Hepatocyte (in vitro differentiated cells): ENCODE data around the gene NUAK2. TPM values are rescaled to one million over a fixed set of nuclear protein-coding genes. Genes with fewer than 3 reads are reported as not detected.

Experiments
- DNase-seq: peaks from one replicate; pipeline ENCODE4 v3.0.0-alpha.2; 2016; ENCODE audit warnings: low spot score
- H2AFZ ChIP-seq: fragments of 200-600 bp; sonication (generic); 2 replicates; pipeline ENCODE4 v1.6.0; 2016; ENCODE audit warnings: antibody characterized with exemption, mild to moderate bottlenecking
- H3K27ac ChIP-seq: fragments of 200-600 bp; sonication (generic); 2 replicates; pipeline ENCODE4 v1.5.1; 2016; ENCODE audit warnings: mild to moderate bottlenecking
- H3K27me3 ChIP-seq: fragments of 200-600 bp; sonication (generic); 2 replicates; pipeline ENCODE4 v1.6.1; 2016
- H3K36me3 ChIP-seq: fragments of 200-600 bp; sonication (generic); replicated peaks from 2 replicates; pipeline ENCODE4 v1.5.1; 2016; ENCODE audit warnings: low read depth; ENCODE audit not compliant: insufficient read depth
- H3K4me1 ChIP-seq: fragments of 200-600 bp; sonication (generic); 2 replicates; pipeline ENCODE4 v1.5.1; 2016; ENCODE audit warnings: mild to moderate bottlenecking, moderate library complexity; ENCODE audit not compliant: insufficient read depth
- H3K4me2 ChIP-seq: fragments of 200-600 bp; sonication (generic); 2 replicates; pipeline ENCODE4 v1.6.0; 2016
- H3K4me3 ChIP-seq: fragments of 200-600 bp; sonication (generic); 2 replicates; pipeline ENCODE4 v1.5.1; 2016; ENCODE audit warnings: mild to moderate bottlenecking
- H3K79me2 ChIP-seq: fragments of 200-600 bp; sonication (generic); 2 replicates; pipeline ENCODE4 v1.6.0; 2017; ENCODE audit warnings: mild to moderate bottlenecking
- H3K9me2 ChIP-seq: fragments of 200-600 bp; sonication (generic); replicated peaks from 2 replicates; pipeline ENCODE4 v1.6.0; 2017; ENCODE audit warnings: mild to moderate bottlenecking; ENCODE audit not compliant: insufficient read depth
- H3K9me3 ChIP-seq: fragments of 200-600 bp; sonication (generic); 2 replicates; pipeline ENCODE4 v1.5.1; 2016; ENCODE audit warnings: low read depth, mild to moderate bottlenecking
- H4K20me1 ChIP-seq: fragments of 200-600 bp; sonication (generic); 2 replicates; pipeline ENCODE4 v1.6.0; 2016; ENCODE audit warnings: mild to moderate bottlenecking; ENCODE audit not compliant: insufficient read depth, poor library complexity, severe bottlenecking
- EZH2 ChIP-seq: fragments of 200-600 bp; sonication (generic); IDR thresholded peaks from 2 replicates; pipeline ENCODE4 v1.6.1; 2016; ENCODE audit warnings: antibody characterized with exemption, mild to moderate bottlenecking, borderline replicate concordance
- EZH2phosphoT487 ChIP-seq: fragments of 200-600 bp; sonication (generic); IDR thresholded peaks from one replicate; pipeline ENCODE4 v1.6.1; 2018; ENCODE audit warnings: antibody characterized with exemption, mild to moderate bottlenecking, low read depth, moderate library complexity; ENCODE audit not compliant: unreplicated experiment, severe bottlenecking
- WGBS: methylation state at CpG from one replicate; pipeline ENCODE4 v1.1.6; 2016; ENCODE audit warnings: low lambda C conversion rate; ENCODE audit errors: missing lambda C conversion rate; 5-methylcytosine and 5-hydroxymethylcytosine counted together
- polyA plus RNA-seq: library from polyadenylated mRNA; unstranded; fragments of >200 nt; fragmentation: Nextera tagmentation; extraction: Ambion mirVana; gene quantifications from 2 replicates; pipeline ENCODE4 v1.2.1, GENCODE V29; 2016
- total RNA-seq: library from RNA; depleted of rRNA; stranded (reverse); fragments of >200 nt; gene quantifications from 2 replicates; pipeline ENCODE4 v1.2.3, GENCODE V29; 2014
- TF ChIP-seq, protein P1 (sequence below): fragments of 200-600 bp; sonication (generic); IDR thresholded peaks from 2 replicates; pipeline ENCODE4 v1.5.1; 2016; ENCODE audit warnings: antibody characterized with exemption, mild to moderate bottlenecking; ENCODE audit not compliant: poor library complexity

Gene NUAK2
- total and polyA plus RNA-seq, 2 experiments from 2014 or later, result 13.4 to 20.7 TPM

DNA sequence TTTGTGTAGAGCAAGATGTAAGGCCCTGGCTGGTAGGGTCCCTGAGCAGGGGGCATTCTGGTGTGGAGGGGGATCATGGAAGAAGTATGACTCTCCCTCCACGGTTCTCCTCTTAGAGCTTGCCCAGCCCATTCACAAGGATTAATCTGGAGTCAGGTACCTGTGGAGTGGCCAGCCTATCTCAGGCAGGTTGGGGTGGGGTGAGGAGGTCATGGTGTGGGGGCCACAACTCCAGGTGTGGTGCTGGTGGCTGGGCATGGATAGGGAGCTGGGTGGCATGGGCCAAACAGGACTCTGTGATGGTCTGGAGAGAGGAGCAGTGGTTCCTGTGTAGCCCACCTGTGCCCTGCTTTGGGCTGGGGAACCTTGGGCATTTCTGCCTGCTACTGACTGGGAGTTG is 61.5 kb downstream of the NUAK2 start:
- Histone ChIP-seq H3K4me2 (no peak overlapping the region), H2AFZ (no peak overlapping the region), H4K20me1 (no peaks in the 10 kb centered on the region), H3K4me3 (no peak overlapping the region), H3K27ac (no peak overlapping the region), H3K9me2 (no peaks in the 10 kb centered on the region), H3K36me3 (no peaks in the 10 kb centered on the region), H3K79me2 (no peaks in the 10 kb centered on the region), H3K4me1 (peaks cover 10% of the 10 kb centered on the region), H3K9me3 (no peaks in the 10 kb centered on the region), H3K27me3 (no peaks in the 10 kb centered on the region)
- DNase-seq, result no peak
- TF ChIP-seq EZH2 (no peak), EZH2phosphoT487 (no peak)
- TF ChIP-seq, protein P1, sequence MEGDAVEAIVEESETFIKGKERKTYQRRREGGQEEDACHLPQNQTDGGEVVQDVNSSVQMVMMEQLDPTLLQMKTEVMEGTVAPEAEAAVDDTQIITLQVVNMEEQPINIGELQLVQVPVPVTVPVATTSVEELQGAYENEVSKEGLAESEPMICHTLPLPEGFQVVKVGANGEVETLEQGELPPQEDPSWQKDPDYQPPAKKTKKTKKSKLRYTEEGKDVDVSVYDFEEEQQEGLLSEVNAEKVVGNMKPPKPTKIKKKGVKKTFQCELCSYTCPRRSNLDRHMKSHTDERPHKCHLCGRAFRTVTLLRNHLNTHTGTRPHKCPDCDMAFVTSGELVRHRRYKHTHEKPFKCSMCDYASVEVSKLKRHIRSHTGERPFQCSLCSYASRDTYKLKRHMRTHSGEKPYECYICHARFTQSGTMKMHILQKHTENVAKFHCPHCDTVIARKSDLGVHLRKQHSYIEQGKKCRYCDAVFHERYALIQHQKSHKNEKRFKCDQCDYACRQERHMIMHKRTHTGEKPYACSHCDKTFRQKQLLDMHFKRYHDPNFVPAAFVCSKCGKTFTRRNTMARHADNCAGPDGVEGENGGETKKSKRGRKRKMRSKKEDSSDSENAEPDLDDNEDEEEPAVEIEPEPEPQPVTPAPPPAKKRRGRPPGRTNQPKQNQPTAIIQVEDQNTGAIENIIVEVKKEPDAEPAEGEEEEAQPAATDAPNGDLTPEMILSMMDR, result no peak
- WGBS, result 89% methylated on average over 1 of the region's 1 CpG

DNA sequence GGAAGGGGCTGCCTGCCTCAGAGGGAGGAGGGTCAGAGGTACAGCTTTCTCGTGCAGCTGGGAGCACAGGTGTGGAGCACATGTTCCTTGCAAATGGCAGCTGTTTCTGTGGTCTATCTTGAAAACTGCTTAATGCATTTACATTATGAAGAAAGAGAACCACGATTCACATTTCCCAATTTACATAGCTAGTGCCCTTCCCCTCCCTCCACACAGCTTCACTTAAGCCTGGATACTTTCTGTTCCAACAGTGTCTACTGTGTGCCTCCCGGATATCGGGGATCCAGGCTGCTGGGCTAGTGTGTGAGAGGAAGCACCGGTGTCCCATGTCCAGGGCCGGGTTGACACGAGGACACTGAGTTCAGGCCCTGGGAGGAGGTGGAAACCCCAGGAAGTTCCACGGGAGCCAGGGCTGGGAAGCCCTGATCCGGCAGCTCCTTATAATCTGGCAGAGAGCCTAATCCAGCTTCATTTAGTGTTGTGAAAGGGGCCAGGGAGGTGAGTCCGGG is 62.2 kb downstream of the NUAK2 start:
- Histone ChIP-seq H4K20me1 (no peaks in the 10 kb centered on the region), H3K79me2 (no peaks in the 10 kb centered on the region), H3K4me2 (no peak overlapping the region), H3K27me3 (no peaks in the 10 kb centered on the region), H3K36me3 (no peaks in the 10 kb centered on the region), H3K9me2 (no peaks in the 10 kb centered on the region), H3K4me1 (peaks cover 10% of the 10 kb centered on the region), H3K4me3 (no peak overlapping the region), H3K9me3 (no peaks in the 10 kb centered on the region), H3K27ac (no peak overlapping the region), H2AFZ (no peak overlapping the region)
- TF ChIP-seq, protein P1, result no peak
- TF ChIP-seq EZH2 (no peak), EZH2phosphoT487 (no peak)
- no peak for DNase-seq
- WGBS, result 70% methylated on average over 10 of the region's 10 CpGs

DNA sequence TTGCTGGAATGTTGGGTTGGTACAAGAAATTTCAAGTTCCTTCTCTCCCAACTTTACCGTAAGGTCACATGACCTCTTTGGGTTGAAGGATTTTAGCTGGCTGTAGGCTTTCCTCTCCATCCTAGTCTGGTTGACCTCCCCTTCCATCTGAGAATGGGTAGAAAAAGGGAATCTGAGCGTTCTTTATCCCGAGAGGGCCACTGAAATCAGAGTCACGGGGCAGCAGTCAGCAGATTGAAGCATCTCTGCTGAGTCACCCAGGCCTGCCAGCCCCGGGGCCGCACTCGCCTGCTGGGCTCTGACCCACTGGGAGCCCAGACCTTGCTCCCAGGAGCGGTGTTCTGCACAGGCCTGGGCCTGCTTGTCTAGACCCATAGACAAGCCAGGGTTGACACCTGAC is 62.8 kb downstream of the NUAK2 start:
- 86% methylated on average over 8 of the region's 8 CpGs for WGBS
- Histone ChIP-seq H3K27ac (no peak overlapping the region), H3K9me2 (no peaks in the 10 kb centered on the region), H3K79me2 (no peaks in the 10 kb centered on the region), H3K27me3 (no peaks in the 10 kb centered on the region), H3K9me3 (no peaks in the 10 kb centered on the region), H4K20me1 (no peaks in the 10 kb centered on the region), H3K4me3 (no peak overlapping the region), H3K36me3 (no peaks in the 10 kb centered on the region), H3K4me1 (peaks cover 10% of the 10 kb centered on the region), H3K4me2 (no peak overlapping the region), H2AFZ (no peak overlapping the region)
- no peak for DNase-seq
- TF ChIP-seq EZH2phosphoT487, result no peak
- TF ChIP-seq EZH2, result no peak
- TF ChIP-seq, protein P1, result no peak
